CD4-positive, alpha-beta T cell treated with Interleukin-17A for 1 hour (primary cell): Measurements from ENCODE around the gene C1GALT1.

Source experiments
- DNase-seq: peaks from one replicate; pipeline ENCODE4 v3.0.0-alpha.2; 2020

C1GALT1 gene

GRCh38 chr7:7290429-7291122, 108.2 kb downstream of the C1GALT1 start:
- no peak for DNase-seq

- no peak for DNase-seq
These were observed 109.7 kb downstream of the C1GALT1 start for GRCh38 chr7:7292085-7292484.

- DNase-seq: no peak
These were observed 110.3 kb downstream of the C1GALT1 start for GRCh38 chr7:7292608-7293007.

GRCh38 chr7:7293092-7293491, 110.7 kb downstream of the C1GALT1 start:
- no peak for DNase-seq

- DNase-seq: no peak
These were observed 112.6 kb downstream of the C1GALT1 start for GRCh38 chr7:7294911-7295310.
